GM20000 (cell line): ENCODE results near the gene GTF3A.
A peak's percentile ranks its signal among the peaks of the same experiment; 100 is the strongest.

Source experiments
- DNase-seq: peaks from one replicate; pipeline ENCODE4 v3.0.0; 2012; ENCODE audit warnings: low spot score
- CTCF ChIP-seq: IDR thresholded peaks from 2 replicates; pipeline ENCODE4 v1.5.1; 2012; ENCODE audit warnings: mild to moderate bottlenecking, control low read depth; ENCODE audit errors: extremely low read depth, missing control alignments

GTF3A gene

GRCh38 chr13:27406178-27406939, 18.1 kb upstream of the GTF3A start:
- TF ChIP-seq CTCF, result no peak
- DNase-seq, result peak; percentile 45

- no peak for TF ChIP-seq CTCF
- no peak for DNase-seq
These were observed 16.3 kb upstream of the GTF3A start for GRCh38 chr13:27408074-27408473.

GRCh38 chr13:27409013-27409412, 15.4 kb upstream of the GTF3A start:
- no peak for TF ChIP-seq CTCF
- no peak for DNase-seq

- no peak for DNase-seq
- TF ChIP-seq CTCF, result no peak
These were observed 13.1 kb upstream of the GTF3A start for GRCh38 chr13:27411341-27411740.

GRCh38 chr13:27415116-27415515, 9.3 kb upstream of the GTF3A start:
- DNase-seq, result no peak
- TF ChIP-seq CTCF, result no peak

- TF ChIP-seq CTCF, result no peak
- no peak for DNase-seq
These were observed 5.1 kb upstream of the GTF3A start for GRCh38 chr13:27419328-27419727.

- TF ChIP-seq CTCF, result no peak
- DNase-seq, result no peak
These were observed 3.1 kb upstream of the GTF3A start for GRCh38 chr13:27421101-27421871.
